ENCODE measurements around the gene CFAP46.

GRCh38 chr10:132918617-132919373 lies 23.6 kb downstream of the CFAP46 start:
- TF ChIP-seq POLR2A (IDR thresholded peaks at IDR 0.05) = no peak
- TF ChIP-seq, protein P1, sequence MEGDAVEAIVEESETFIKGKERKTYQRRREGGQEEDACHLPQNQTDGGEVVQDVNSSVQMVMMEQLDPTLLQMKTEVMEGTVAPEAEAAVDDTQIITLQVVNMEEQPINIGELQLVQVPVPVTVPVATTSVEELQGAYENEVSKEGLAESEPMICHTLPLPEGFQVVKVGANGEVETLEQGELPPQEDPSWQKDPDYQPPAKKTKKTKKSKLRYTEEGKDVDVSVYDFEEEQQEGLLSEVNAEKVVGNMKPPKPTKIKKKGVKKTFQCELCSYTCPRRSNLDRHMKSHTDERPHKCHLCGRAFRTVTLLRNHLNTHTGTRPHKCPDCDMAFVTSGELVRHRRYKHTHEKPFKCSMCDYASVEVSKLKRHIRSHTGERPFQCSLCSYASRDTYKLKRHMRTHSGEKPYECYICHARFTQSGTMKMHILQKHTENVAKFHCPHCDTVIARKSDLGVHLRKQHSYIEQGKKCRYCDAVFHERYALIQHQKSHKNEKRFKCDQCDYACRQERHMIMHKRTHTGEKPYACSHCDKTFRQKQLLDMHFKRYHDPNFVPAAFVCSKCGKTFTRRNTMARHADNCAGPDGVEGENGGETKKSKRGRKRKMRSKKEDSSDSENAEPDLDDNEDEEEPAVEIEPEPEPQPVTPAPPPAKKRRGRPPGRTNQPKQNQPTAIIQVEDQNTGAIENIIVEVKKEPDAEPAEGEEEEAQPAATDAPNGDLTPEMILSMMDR (IDR thresholded peaks at IDR 0.05) = no peak

All from uterus (tissue), 2 donors.